GM11168 (cell line): ENCODE data around the gene SPATA46.

ENCODE experiments used
- in situ Hi-C: fragments of 300-500 bp; cut with MboI; formaldehyde crosslinking; loops from one replicate; pipeline ENCODE4 v1.12.0; 2022; ENCODE audit warnings: low sequenced_read_pairs; ENCODE audit not compliant: unreplicated experiment

SPATA46 gene

DNA sequence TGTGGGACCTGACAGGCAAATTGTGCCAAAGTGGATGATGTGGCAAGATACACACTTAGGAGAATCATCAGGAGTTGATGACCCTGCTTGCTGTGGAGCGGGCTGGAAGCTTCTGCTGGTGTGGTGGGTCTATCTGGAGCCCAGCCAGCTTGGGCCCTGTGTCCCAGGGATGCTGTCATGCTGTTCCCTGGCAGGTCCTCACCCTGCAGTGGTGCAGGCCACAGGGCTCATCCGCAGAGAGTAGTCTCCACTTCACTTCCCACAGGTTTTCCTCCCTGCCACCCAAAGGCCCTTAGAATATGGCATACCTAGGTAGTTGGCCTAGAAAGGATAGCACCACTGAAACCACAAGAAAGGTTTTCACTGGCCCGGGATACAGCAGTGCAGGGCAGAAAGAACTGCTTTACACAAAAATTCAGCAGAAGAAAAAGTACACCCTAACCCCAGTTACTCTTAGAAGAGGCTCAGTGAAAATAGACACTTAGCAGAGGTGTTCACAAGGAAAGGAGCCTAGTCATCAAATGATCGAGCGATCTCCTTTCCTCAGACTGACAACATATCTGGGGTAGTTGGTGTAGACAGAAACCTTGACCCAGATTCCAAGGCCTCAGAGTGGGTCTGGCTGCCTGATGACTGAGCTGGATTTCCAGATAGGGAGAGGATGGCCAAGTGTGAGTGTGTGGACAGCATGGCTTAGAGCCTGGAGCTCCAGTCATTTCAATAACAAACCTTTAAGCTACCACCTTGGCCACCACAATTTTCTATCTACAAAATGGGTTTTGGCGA lies 3.6 kb upstream of the SPATA46 start:
- in situ Hi-C loops, result no loop called here

- in situ Hi-C loops, result no loop called here
Measured at GRCh38 chr1:162375463-162375862, 1.2 kb downstream of the SPATA46 start.

DNA sequence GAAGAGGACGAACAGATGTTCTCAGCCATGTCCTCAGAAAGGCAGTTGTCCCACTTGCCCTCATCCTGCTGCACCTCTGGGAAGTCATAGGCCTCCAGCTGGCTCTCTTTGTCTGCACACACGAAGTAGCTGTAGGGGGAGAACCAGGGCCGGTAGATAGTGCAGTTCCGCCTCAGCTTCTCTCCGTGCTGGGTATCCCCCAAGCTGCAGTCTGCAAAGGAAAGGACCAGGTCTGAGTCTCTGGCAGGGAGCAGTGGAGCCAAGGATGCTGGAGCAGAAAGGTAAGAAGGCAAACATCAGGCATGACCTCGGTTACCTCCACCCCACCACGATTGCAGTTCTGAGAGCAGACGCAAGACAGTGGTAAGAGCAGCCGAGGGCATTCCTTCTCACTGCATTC lies 2.2 kb downstream of the SPATA46 start:
- in situ Hi-C loops, result no loop called here

DNA sequence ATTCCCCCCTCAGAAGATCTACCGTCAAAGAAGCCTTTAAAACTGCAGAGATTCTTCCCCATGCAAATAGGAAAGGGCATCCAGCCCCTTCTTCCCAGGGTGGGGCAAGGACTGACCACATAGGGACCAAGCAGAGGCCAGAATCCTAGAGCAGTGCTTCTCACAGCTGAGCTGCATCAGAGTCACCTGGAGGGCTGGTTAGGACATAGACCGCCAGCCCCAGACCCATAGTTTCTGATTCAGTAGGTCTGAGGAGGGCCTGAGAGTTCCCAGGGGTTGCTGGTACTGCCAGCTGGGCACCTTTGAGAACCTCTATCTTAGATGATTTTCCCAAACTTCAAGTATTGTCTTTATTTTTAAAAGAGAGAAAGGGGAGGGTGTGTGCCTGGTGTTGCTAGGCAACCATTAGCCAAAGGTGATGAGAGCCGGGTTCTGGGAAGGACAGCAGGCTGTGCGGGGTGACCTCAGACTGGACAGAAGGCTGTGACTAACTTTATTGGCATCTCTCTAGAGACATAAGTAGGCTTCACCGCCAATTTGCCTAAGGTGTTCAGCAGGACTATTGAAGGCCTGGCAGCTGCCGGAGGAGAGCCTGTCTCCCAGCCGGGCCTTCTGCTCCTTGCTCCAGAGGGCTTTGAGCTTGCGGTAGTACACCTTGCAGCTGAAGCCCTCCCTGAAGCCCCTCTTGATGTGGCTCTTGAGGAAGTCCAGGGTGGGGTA lies 3.0 kb downstream of the SPATA46 start:
- in situ Hi-C loops, result no loop called here

- in situ Hi-C loops, result no loop called here
Measured at GRCh38 chr1:162373072-162373427, 3.6 kb downstream of the SPATA46 start.

DNA sequence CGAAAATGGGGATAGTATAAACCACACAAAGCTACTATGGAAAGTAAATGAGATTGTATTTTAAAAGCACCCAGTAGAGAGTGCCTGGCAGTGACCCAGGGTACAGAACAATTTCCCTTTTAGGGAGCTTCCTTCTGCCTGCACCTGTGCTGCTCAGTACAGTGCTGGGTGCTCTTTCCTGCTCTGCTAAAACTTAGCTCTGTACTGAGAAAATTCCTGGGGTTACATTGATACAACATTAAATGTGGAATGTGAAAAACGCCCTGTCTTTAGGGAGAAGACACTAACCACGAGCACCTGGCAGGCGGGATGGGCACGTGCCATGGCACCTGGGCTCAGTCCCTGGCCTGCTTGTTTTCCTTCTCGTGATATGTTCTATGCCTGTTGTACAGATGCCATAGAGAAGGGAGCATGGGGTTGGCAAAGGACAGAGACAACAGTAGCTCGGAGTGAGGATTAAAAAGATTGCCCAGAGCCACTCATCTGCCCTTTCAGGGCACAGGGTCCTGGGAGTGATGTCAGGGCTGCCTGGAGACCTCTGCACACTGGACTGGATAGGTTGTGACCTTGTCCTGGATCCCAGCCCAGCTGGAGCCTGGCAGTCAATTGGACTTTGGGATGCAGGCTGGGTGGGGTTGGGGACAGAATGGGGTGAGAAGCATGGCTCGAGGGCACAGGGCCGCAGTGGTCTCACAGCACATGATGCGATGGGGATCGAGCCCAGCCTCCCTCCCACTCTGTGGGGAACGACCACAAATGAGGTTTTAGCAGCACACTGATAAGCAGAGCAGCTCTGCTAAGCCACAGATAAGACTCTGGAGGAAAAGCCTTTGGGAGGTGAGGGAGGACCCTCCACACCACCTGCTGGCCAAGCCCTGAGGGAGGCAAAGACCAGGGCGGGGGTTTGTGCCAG lies 4.2 kb downstream of the SPATA46 start:
- in situ Hi-C loops, result no loop called here

DNA sequence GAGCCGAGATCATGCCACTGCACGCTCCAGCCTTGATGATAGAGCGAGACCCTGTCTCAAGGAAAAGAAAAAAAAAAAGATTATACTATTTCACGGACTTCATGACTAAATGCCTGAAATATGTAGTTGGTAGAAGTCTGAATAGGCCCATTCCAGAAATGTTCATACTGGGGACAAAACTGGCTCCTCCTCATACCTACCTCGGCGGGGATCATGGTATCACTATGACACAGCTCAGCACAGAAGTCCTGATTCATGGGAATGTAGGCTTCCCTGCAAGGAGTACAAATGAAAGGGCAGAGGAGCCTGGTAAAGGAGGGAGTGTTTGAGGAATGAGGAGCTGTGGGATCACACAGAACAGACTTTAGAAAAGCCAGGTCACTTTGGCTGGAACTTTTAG lies 5.0 kb downstream of the SPATA46 start:
- in situ Hi-C loops, result no loop called here

DNA sequence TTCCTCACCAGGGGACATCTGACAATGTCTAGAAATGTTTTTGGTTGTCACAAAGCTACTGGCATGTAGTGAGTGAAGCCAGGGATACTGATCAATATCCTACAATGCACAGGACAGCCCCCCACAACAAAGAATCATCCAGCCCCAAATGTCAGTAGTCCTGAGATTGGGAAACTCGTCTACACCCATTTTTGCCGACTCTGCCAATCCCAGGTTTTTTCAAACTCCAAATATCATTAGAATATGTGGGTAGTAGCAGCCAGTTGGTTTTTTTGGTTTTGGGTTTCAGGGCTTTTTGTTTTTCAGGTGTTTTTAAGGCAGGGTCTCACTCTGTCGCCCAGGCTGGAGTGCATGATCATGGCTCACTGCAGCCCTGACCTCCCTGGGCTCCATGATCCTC lies 5.9 kb downstream of the SPATA46 start:
- in situ Hi-C loops, result no loop called here

DNA sequence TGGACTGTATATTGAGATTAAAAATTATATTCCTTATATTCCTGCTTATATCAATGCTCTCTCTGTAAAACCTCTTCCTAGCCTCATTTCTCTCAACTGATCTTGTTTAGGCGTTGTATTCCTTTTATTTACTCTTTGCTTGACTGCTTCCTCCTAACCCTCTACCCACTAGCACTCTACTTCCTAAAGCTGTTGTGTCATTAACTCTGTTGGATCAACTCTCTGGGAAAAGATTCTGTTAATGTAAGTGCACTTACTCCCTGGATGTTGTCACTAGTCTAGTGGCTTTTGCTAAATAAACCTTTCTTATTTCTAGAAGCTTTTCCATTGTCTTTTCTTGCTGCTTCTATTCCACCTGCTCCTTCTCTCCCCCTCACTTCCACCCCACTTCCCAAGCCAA lies 6.5 kb downstream of the SPATA46 start:
- in situ Hi-C loops, result no loop called here

GRCh38 chr1:162369571-162369970 lies 7.1 kb downstream of the SPATA46 start:
- in situ Hi-C loops, result no loop called here

- in situ Hi-C loops, result no loop called here
Measured at GRCh38 chr1:162368451-162368850, 8.2 kb downstream of the SPATA46 start.

- in situ Hi-C loops, result no loop called here
Measured at GRCh38 chr1:162367772-162368171, 8.9 kb downstream of the SPATA46 start.

DNA sequence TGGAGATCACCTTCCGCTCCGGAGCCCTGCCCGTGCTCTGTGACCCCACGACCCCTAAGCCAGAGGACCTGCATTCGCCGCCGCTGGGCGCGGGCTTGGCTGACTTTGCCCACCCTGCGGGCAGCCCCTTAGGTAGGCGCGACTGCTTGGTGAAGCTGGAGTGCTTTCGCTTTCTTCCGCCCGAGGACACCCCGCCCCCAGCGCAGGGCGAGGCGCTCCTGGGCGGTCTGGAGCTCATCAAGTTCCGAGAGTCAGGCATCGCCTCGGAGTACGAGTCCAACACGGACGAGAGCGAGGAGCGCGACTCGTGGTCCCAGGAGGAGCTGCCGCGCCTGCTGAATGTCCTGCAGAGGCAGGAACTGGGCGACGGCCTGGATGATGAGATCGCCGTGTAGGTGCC lies 9.6 kb downstream of the SPATA46 start:
- in situ Hi-C loops, result no loop called here

GRCh38 chr1:162366671-162367070 lies 10.0 kb downstream of the SPATA46 start:
- in situ Hi-C loops, result no loop called here

GRCh38 chr1:162366149-162366548 lies 10.5 kb downstream of the SPATA46 start:
- in situ Hi-C loops, result no loop called here

DNA sequence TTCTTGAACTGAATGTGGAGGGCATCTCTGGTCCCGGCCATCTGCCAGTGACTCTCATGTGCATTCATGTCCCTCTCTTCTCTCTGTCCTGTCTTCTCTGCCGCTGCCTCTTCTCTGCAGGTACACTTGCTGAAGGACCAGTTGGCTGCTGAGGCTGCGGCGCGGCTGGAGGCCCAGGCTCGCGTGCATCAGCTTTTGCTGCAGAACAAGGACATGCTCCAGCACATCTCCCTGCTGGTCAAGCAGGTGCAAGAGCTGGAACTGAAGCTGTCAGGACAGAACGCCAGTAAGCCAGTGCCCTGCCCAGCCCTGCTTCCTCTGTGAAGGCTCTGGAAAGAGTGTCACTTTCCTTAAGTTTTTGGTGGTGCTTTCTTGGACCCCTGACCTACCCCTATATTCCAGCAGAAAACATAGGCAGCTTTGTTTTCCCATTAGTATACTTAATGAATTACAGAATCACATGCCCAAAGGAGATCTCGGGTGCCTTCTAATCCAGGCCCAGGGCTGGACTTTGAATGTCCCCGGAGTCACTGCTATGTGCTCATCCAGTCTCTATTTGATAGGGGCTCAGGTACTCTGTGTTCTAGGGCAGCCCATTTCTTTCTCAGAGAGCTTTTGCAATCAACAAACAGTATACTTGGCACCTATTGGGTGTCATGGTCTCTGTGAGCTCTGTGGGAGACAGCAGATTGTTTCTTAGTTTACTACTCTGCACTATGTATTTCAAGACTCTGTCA lies 11.2 kb downstream of the SPATA46 start:
- in situ Hi-C loops, result no loop called here

DNA sequence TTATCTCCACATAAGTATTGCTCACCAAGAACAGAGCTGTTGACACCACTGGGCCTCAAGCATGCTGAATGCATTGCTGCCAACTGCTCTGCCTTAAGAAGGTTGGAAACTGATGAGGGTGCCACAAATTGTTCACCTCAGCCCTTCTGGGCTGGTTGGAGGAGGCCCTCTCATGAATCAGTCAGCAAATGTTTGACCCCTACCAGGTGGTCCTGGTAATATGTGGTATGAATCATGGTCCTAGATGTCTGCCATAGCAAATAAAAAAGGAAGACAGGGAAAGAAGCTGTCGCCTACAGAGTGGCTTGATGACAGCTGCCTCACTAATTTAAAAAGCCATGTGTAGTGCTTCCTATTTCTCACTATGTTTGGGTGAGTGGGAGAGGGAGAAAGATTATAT lies 12.2 kb downstream of the SPATA46 start:
- in situ Hi-C loops, result no loop called here

- in situ Hi-C loops, result no loop called here
Measured at GRCh38 chr1:162363823-162364222, 12.8 kb downstream of the SPATA46 start.

DNA sequence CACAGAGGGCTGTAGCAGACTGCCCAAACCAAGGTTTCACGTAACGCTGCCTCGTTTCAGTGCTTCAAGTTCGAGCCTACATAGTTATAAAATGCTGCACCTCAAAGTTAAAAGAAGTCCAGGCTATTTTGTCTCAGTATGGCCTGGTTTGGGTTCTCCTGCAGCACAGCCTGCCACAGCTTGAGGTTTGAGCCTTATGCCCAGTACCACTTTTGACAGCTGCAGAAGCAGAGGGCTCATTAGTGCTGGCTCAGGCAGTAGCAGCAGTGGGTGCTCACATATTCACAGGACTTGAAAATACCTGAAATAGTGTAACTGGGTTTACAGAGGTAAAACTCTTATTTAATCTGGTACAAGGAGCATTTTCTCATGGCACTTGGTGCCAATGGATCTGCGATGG lies 15.3 kb downstream of the SPATA46 start:
- in situ Hi-C loops, result no loop called here

- in situ Hi-C loops, result no loop called here
Measured at GRCh38 chr1:162360874-162361260, 15.8 kb downstream of the SPATA46 start.
